ENCODE measurements around the gene UGT2B7. TPM values are rescaled to one million over a fixed set of nuclear protein-coding genes. Genes with fewer than 3 reads are reported as not detected.

UGT2B7 gene
- total and polyA plus RNA-seq, 2 donors (not counting 1 experiment from before 2014, with no cell fraction given): not detected

GRCh38 chr4:69071286-69071685, 25.0 kb upstream of the UGT2B7 start:
- Histone ChIP-seq H3K27me3 (ENCODE audit: control insufficient read depth, insufficient read depth, low read length) (no peaks in the 10 kb centered on the region), H3K4me2 (ENCODE audit: extremely low read depth, insufficient read depth, low read length) (no peak overlapping the region), H3K4me1 (ENCODE audit: control insufficient read depth, extremely low read depth, insufficient read depth, low read length) (no peaks in the 10 kb centered on the region), H3K79me2 (ENCODE audit: control insufficient read depth, insufficient read depth, low read length) (no peaks in the 10 kb centered on the region), H3K36me3 (ENCODE audit: control insufficient read depth, insufficient read depth, low read length) (no peaks in the 10 kb centered on the region), H4K20me1 (ENCODE audit: control insufficient read depth, extremely low read depth, insufficient read depth, low read length) (no peaks in the 10 kb centered on the region), H3K4me3 (replicated peaks in 1 of 4; ENCODE audit: control extremely low read depth in 1 of 4, insufficient read depth in 1 of 4, low read depth in 3 of 4, low read length in 4 of 4) (no peak overlapping the region), H2AFZ (ENCODE audit: low read length) (no peak overlapping the region), H3K27ac (ENCODE audit: insufficient read depth, low read length) (no peak overlapping the region), H3K9me3 (ENCODE audit: control insufficient read depth, insufficient read depth, low read depth, low read length) (no peaks in the 10 kb centered on the region), H3K9ac (ENCODE audit: insufficient read depth, low read length) (no peak overlapping the region)
- no peak for TF ChIP-seq CTCF (conservative IDR thresholded peaks at IDR 0.05 in 1 of 2, IDR thresholded peaks at IDR 0.05 in 1 of 2; ENCODE audit: low read depth in 1 of 2, low read length in 2 of 2)
- no peak for TF ChIP-seq EZH2 (IDR thresholded peaks at IDR 0.05; ENCODE audit: low read length, missing control alignments)
- no peak for DNase-seq (ENCODE audit: low read depth in 2 of 2)

- TF ChIP-seq EZH2 (IDR thresholded peaks at IDR 0.05; ENCODE audit: low read length, missing control alignments): no peak
- TF ChIP-seq CTCF (conservative IDR thresholded peaks at IDR 0.05 in 1 of 2, IDR thresholded peaks at IDR 0.05 in 1 of 2; ENCODE audit: low read depth in 1 of 2, low read length in 2 of 2): no peak
- Histone ChIP-seq H3K36me3 (ENCODE audit: control insufficient read depth, insufficient read depth, low read length) (no peaks in the 10 kb centered on the region), H3K4me1 (ENCODE audit: control insufficient read depth, extremely low read depth, insufficient read depth, low read length) (no peaks in the 10 kb centered on the region), H3K9me3 (ENCODE audit: control insufficient read depth, insufficient read depth, low read depth, low read length) (no peaks in the 10 kb centered on the region), H3K79me2 (ENCODE audit: control insufficient read depth, insufficient read depth, low read length) (no peaks in the 10 kb centered on the region), H3K27me3 (ENCODE audit: control insufficient read depth, insufficient read depth, low read length) (no peaks in the 10 kb centered on the region), H3K4me3 (replicated peaks in 1 of 4; ENCODE audit: control extremely low read depth in 1 of 4, insufficient read depth in 1 of 4, low read depth in 3 of 4, low read length in 4 of 4) (no peak overlapping the region), H2AFZ (ENCODE audit: low read length) (no peak overlapping the region), H3K27ac (ENCODE audit: insufficient read depth, low read length) (no peak overlapping the region), H3K9ac (ENCODE audit: insufficient read depth, low read length) (no peak overlapping the region), H4K20me1 (ENCODE audit: control insufficient read depth, extremely low read depth, insufficient read depth, low read length) (no peaks in the 10 kb centered on the region), H3K4me2 (ENCODE audit: extremely low read depth, insufficient read depth, low read length) (no peak overlapping the region)
- DNase-seq (ENCODE audit: low read depth in 2 of 2): no peak
Measured at GRCh38 chr4:69073375-69073774, 22.9 kb upstream of the UGT2B7 start.

GRCh38 chr4:69075061-69075792, 21.0 kb upstream of the UGT2B7 start:
- Histone ChIP-seq H3K27ac (ENCODE audit: insufficient read depth, low read length) (no peak overlapping the region), H3K4me1 (ENCODE audit: control insufficient read depth, extremely low read depth, insufficient read depth, low read length) (no peaks in the 10 kb centered on the region), H3K9me3 (ENCODE audit: control insufficient read depth, insufficient read depth, low read depth, low read length) (no peaks in the 10 kb centered on the region), H3K9ac (ENCODE audit: insufficient read depth, low read length) (no peak overlapping the region), H3K79me2 (ENCODE audit: control insufficient read depth, insufficient read depth, low read length) (no peaks in the 10 kb centered on the region), H3K4me2 (ENCODE audit: extremely low read depth, insufficient read depth, low read length) (no peak overlapping the region), H4K20me1 (ENCODE audit: control insufficient read depth, extremely low read depth, insufficient read depth, low read length) (no peaks in the 10 kb centered on the region), H2AFZ (ENCODE audit: low read length) (no peak overlapping the region), H3K27me3 (ENCODE audit: control insufficient read depth, insufficient read depth, low read length) (no peaks in the 10 kb centered on the region), H3K36me3 (ENCODE audit: control insufficient read depth, insufficient read depth, low read length) (no peaks in the 10 kb centered on the region), H3K4me3 (replicated peaks in 1 of 4; ENCODE audit: control extremely low read depth in 1 of 4, insufficient read depth in 1 of 4, low read depth in 3 of 4, low read length in 4 of 4) (no peak overlapping the region)
- no peak for TF ChIP-seq EZH2 (IDR thresholded peaks at IDR 0.05; ENCODE audit: low read length, missing control alignments)
- TF ChIP-seq CTCF (conservative IDR thresholded peaks at IDR 0.05 in 1 of 2, IDR thresholded peaks at IDR 0.05 in 1 of 2; ENCODE audit: low read depth in 1 of 2, low read length in 2 of 2): no peak
- DNase-seq (ENCODE audit: low read depth in 2 of 2): peak in 1 of 2 donors; percentile 49

Measured in fibroblast of lung (primary cell).